Measurements from ENCODE around the gene ARHGAP42.
"Not testable (repeated sequence)": the region's sequence is repeated elsewhere in the genome, so short reads cannot be mapped to it uniquely, and the experiment has no call there.

ARHGAP42 gene

DNA sequence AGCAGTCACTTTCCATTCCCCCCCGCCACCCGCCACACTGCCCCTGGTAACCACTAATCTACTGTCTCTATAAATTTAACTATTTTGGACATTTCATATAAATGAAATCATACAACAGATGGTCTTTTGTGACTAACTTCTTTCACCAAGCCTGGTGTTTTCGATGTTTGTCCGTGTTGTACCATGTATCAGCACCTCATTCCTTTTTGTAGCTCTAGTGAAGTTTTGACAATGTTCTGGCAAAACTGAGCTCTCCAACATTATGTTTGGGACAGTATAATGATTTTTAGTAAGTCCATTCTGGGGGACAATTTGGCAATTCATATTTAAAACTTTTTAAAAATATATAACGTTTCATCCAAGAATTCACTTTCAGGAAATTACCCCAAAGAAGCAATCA lies 45.6 kb upstream of the ARHGAP42 start:
- TF ChIP-seq, protein P1, sequence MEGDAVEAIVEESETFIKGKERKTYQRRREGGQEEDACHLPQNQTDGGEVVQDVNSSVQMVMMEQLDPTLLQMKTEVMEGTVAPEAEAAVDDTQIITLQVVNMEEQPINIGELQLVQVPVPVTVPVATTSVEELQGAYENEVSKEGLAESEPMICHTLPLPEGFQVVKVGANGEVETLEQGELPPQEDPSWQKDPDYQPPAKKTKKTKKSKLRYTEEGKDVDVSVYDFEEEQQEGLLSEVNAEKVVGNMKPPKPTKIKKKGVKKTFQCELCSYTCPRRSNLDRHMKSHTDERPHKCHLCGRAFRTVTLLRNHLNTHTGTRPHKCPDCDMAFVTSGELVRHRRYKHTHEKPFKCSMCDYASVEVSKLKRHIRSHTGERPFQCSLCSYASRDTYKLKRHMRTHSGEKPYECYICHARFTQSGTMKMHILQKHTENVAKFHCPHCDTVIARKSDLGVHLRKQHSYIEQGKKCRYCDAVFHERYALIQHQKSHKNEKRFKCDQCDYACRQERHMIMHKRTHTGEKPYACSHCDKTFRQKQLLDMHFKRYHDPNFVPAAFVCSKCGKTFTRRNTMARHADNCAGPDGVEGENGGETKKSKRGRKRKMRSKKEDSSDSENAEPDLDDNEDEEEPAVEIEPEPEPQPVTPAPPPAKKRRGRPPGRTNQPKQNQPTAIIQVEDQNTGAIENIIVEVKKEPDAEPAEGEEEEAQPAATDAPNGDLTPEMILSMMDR (IDR thresholded peaks at IDR 0.05; ENCODE audit: low read depth, low read length), result no peak

DNA sequence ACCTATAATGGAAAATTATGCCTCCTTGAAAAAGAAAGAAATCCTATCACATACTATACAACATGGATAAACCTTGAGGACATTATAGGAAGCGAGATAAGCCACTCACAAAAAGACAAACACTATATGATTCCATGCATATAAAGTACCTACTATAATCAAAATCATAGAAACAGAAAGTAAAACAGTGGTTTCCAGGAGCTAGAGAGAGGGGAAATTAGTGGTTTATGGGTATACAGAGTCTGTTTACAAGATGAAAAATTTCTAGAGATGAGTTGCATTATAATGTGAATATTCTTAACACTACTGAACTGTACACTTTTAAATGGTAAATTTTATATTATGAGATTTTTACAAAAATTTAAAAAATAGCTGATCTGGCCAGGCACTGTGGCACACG lies 40.5 kb upstream of the ARHGAP42 start:
- no peaks in the 10 kb centered on the region for H3K36me3 ChIP-seq
- H3K27me3 ChIP-seq (ENCODE audit: insufficient read depth, low read depth, severe bottlenecking), result no peaks in the 10 kb centered on the region
- TF ChIP-seq, protein P1 (IDR thresholded peaks at IDR 0.05; ENCODE audit: low read depth, low read length), result no peak
- H3K9me3 ChIP-seq (ENCODE audit: severe bottlenecking), result peaks cover 8% of the 10 kb centered on the region
- H3K4me3 ChIP-seq (ENCODE audit: low read depth, low read length), result no peak overlapping the region
- no peak for DNase-seq
- H3K27ac ChIP-seq, result no peak overlapping the region

More for the DNA sequence above, 45.6 kb upstream of the ARHGAP42 start:
- Histone ChIP-seq H3K4me3 (ENCODE audit: low read depth, low read length) (no peak overlapping the region), H3K36me3 (no peaks in the 10 kb centered on the region), H3K27ac (no peak overlapping the region), H3K27me3 (ENCODE audit: insufficient read depth, low read depth, severe bottlenecking) (no peaks in the 10 kb centered on the region), H3K9me3 (ENCODE audit: severe bottlenecking) (peaks cover 2% of the 10 kb centered on the region)
- DNase-seq, result no peak

DNA sequence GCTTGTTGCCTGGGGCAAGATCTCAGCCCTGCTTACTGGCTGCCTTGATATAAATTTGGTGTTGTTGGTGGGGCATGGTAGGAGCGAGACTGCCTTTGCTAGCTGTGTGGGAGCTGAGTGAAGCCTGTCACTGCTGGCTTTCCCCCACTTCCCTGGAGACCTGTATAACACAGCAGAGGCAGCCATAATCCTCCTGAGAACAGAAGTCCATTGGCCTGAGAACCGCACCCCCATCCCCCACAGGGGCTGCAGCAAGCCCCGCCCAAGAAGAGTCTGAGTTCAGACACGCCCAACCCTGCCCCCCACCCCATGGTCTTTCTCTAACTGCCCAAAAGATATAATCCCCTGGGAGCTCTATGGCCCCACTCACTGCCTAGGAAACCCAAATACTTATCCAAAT lies 39.2 kb upstream of the ARHGAP42 start:
- Histone ChIP-seq H3K27me3 (ENCODE audit: insufficient read depth, low read depth, severe bottlenecking) (no peaks in the 10 kb centered on the region), H3K27ac (no peak overlapping the region), H3K9me3 (ENCODE audit: severe bottlenecking) (peaks cover 11% of the 10 kb centered on the region), H3K4me3 (ENCODE audit: low read depth, low read length) (no peak overlapping the region), H3K36me3 (no peaks in the 10 kb centered on the region)
- TF ChIP-seq, protein P1 (IDR thresholded peaks at IDR 0.05; ENCODE audit: low read depth, low read length), result no peak
- no peak for DNase-seq

DNA sequence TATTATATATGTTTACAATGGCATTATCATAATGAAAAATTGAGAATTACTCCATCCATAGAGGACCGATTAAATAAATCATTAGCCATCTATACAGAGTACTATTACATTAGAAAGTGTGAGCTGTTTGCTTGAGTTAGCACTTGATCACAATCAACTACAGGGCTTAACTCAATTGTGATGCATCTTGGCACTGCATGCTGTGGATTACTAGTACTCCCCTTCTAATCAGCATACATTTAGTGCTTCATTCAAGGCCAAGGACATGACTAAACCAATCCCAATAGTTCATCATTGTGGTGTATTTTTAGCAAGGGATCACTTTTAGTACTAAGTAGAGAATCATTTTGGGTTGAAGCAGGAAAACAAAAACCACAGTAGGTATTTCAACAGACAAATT lies 23.5 kb upstream of the ARHGAP42 start:
- TF ChIP-seq, protein P1 (IDR thresholded peaks at IDR 0.05; ENCODE audit: low read depth, low read length), result no peak
- H3K27ac ChIP-seq, result no peak overlapping the region
- no peak for DNase-seq
- H3K9me3 ChIP-seq (ENCODE audit: severe bottlenecking), result no peaks in the 10 kb centered on the region
- H3K27me3 ChIP-seq (ENCODE audit: insufficient read depth, low read depth, severe bottlenecking), result no peaks in the 10 kb centered on the region
- H3K36me3 ChIP-seq, result no peaks in the 10 kb centered on the region
- H3K4me3 ChIP-seq (ENCODE audit: low read depth, low read length), result no peak overlapping the region

DNA sequence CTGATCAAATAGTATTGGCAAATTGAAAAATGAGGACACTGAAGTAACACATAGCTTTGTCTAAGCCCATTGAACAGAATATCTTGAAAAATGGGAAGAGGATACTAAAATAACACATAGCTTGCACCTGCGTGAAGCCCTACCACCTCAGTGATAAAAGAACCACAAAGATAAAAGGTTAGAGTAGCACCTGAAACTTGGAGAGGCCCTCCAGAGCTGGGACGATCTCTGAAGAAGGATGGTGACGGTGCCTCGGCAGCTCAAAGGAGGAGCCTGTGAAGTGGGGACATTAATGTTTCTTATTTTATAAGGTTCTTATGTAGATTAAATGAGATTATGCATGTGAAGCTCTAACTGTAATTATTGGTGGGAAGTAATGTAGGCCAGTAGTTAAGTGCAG lies 23.1 kb upstream of the ARHGAP42 start:
- Histone ChIP-seq H3K27ac (no peak overlapping the region), H3K4me3 (ENCODE audit: low read depth, low read length) (no peak overlapping the region), H3K27me3 (ENCODE audit: insufficient read depth, low read depth, severe bottlenecking) (no peaks in the 10 kb centered on the region), H3K9me3 (ENCODE audit: severe bottlenecking) (no peaks in the 10 kb centered on the region), H3K36me3 (no peaks in the 10 kb centered on the region)
- DNase-seq, result no peak
- TF ChIP-seq, protein P1 (IDR thresholded peaks at IDR 0.05; ENCODE audit: low read depth, low read length), result no peak

DNA sequence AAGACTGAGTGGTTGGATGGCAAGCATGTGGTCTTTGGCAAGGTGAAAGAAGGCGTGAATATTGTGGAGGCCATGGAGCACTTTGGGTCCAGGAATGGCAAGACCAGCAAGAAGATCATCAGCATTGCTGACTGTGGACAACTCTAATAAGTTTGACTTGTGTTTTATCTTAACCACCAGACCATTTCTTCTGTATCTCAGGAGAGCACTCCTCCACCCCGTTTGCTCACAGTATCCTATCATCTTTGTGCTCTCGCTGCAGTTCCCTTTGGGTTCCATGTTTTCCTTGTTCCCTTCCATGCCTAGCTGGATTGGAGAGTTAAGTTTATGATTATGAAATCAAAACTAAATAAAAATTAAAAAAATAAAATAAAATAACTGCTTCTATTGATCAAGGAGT lies 20.3 kb upstream of the ARHGAP42 start:
- H3K4me3 ChIP-seq (ENCODE audit: low read depth, low read length); H3K9me3 ChIP-seq (ENCODE audit: severe bottlenecking); DNase-seq; H3K27me3 ChIP-seq (ENCODE audit: insufficient read depth, low read depth, severe bottlenecking); H3K36me3 ChIP-seq; H3K27ac ChIP-seq: not testable (repeated sequence)
